Activated CD8-positive, alpha-beta memory T cell treated with anti-CD3 and anti-CD28 coated beads for 4 hours (primary cell): ENCODE results near the gene ADAMTS12.
"Not testable (repeated sequence)": the region's sequence is repeated elsewhere in the genome, so short reads cannot be mapped to it uniquely, and the experiment has no call there.

Experiments
- DNase-seq, 2 donors: peaks; one replicate each; pipeline ENCODE4 v3.0.0-alpha.2; 2020; ENCODE audit warnings: low read depth in 2 of 2

ADAMTS12 gene

GRCh38 chr5:33524476-33524875 is 367.3 kb downstream of the ADAMTS12 start:
- no peak for DNase-seq

DNA sequence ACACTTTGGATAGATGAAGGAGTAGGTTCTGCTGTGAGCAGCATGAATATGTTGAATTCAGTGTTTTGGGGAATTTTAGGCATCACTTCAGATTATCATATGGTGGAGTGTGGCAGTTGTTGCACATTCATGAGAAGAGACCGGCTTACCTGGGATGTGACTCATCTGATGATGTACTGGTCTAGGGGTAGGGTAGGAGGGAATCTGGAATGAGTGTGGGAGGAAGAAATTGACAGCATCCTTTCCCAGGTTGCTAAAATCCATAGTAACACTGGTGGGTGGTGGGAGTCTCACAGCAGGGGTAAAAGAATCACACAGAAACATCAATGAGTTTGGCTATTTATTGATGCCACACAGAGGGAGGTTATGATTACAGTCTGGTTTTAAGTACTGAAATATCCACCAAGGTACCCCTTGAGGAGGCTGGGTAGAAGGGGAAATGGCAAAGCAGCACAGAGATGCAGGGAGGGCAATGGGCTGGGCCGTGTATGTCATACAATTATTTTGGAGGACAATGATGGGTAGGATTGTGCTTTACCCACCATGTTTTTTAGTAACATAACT is 368.5 kb downstream of the ADAMTS12 start:
- no peak for DNase-seq

GRCh38 chr5:33516421-33516820 is 375.4 kb downstream of the ADAMTS12 start:
- DNase-seq: no peak

DNA sequence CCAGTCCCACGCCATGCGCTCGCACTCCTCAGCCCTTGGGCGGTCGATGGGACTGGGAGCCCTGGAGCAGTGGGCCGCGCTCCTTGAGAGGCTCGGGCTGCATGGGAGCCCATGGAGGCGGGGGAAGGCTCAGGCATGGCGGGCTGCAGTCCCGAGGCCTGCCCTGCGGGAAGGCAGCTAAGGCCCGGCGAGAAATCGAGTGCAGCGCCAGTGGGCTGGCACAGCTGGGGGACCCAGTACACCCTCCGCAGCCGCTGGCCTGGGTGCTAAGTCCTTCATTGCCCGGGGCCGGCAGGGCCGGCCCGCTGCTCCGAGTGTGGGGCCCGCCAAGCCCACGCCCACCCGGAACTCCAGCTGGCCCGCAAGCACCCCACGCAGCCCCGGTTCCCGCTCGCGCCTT is 376.4 kb downstream of the ADAMTS12 start:
- DNase-seq: not testable (repeated sequence)

DNA sequence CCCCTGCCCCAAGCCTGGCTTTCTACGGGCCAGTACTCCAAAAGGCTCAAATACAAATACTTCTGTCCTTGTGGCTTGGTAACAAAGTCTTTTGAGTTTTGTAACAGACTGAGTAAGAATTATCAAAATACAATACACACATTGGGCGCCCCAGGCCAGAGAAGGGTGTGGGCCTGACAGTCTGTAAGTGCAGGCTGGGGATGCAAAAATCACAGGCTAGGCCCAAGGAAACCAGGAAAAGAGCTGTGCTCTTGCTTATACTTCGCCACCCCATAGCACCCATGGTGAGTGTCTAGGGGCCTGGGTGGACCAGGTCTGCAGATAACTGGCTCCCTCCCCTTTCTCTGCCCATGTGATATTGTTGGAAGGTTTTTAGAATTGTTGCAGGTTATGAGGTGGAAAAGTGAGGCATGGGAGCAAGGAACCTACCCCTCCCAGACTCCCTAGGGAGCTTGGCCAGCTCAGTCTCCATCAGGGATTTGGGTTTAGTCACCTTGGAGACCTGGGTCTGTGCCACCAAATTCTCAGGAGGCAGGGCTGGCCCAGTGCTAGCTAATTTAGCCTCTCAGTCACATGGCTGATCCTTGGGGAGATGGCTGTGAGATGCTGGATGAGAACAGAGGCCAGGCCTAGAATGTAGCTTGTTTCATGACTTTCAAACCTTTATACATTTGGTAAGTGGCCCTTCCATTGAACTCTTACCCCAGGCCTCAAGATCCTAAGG is 378.2 kb downstream of the ADAMTS12 start:
- no peak for DNase-seq

DNA sequence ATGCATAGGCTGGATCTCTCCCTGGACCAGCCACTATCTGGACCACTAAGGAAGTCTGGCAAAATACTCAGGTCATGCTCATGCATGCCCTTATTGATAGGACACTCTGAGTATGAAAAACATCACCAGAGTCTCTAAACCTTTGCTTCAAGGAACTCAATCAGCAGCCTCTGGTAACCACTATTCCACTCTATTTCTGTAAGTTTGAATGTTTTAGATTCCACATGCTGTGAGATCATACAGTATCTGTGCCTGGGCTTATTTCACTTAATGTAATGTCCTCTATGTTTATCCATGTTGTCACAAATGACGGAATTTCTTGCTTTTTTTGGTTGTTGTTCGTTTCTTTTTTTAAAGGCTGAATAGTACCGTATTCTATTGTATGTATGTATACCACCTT is 382.8 kb downstream of the ADAMTS12 start:
- no peak for DNase-seq

DNA sequence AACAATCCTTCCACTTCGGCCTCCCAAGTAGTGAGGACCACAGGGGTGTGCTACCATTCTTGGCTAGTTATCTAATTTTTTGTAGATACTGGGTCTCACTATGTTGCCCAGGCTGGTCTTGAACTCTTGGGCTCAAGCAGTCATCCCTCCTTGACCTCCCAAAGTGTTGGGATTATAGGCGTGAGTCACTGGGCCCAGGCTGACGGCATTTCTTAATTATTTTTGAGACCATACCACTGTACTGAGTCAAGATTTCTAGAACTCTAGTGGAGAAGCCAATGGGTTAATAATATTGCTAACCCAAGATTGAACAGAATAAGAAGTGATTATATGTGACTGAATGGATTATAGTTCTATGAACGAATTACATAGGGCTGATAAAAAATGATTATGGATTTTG is 384.4 kb downstream of the ADAMTS12 start:
- DNase-seq: no peak

GRCh38 chr5:33504570-33504969 is 387.2 kb downstream of the ADAMTS12 start:
- no peak for DNase-seq

DNA sequence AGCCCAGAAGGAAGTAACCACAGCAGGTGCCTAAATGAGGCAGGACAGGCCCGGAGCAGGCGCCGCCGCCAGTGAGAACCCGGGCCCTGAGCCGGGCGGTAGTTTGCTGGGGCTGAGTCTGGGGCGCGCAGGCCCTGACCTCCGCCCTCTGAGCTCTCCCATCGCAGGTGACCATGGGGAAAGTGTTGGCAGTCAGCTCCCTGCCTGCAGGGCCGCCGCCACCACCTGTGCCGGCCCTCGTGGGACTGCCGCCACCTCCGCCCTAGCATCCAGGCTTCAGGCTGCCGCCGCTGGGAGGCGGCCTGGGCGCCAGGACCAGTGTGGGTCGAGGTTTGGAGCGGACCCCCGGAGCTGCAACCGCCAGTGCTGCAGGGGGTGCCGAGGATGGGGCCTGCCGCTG is 389.9 kb downstream of the ADAMTS12 start:
- DNase-seq: no peak

- DNase-seq: no peak
Measured at GRCh38 chr5:33501260-33501659, 390.5 kb downstream of the ADAMTS12 start.

GRCh38 chr5:33494466-33494865 is 397.3 kb downstream of the ADAMTS12 start:
- no peak for DNase-seq

DNA sequence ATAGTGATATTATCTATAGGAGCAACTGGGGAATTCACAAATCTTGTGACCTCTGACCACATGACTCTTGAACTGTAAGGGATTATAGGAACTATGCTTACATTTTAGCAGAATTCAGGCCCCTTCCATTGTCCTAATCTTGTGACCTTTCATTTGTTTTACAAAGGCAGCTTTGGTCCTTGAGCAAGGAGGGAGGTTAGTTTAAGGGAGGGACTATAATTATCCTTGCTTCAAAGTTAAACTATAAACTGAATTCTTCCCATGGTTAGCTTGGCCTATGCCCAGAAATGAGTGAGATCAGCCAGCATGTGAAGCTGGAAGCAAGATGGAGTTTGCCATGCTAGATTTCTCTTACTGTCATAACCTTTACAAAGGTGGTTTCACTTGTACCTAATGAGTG is 399.8 kb downstream of the ADAMTS12 start:
- no peak for DNase-seq

DNA sequence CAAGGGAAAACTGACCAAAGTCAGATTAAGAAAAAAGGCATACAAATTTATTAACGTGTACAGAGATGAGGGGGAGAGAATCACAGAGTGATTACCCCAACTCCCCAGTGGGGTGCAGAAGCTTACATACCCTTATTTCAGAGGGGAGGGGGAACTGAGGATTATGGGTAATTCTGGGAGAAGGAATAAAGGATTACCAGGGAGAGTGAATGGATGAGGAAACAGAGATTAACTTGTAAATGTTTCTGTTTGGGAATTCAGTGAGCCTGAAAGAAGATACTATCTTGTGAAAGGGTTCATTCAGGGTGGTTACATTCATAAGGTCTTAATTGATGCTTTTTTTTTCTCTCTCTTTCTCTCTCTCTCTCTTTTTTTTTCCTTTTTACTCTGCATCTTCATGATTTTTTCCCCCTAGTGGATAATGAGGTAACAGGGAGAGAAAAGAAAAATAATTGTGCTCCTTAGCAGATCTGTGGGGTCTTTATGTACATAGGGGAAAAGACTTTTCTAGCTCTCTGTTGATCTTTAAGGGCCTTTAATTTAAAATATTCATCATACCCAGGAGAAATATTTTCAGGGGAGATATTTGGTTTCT is 401.6 kb downstream of the ADAMTS12 start:
- no peak for DNase-seq

DNA sequence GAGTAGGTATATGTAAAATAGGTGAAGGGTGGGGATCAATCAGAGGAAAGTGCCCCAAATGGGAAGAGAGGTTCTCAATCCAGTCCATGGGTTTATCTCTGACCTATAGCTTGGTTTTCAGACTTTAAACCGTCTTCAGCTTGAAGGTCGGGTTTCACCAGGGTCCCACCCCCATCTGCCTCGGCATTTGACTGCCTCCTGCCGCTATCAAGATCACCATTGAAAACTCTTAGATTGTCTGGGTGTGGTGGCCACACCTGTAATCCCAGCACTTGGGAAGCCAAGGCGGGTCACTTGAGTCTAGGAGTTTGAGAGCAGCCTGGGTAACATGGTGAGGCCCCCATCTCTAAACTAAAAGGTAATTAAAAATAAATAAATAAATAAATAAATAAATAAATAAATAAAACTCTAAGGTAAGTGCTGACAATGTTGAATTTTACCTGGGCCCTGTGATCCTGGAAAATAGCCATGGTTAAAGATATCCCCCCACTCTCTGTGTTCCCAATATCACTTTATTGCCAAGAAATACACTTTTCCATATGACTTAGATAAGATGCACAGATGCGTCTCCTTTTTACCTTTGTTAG is 402.2 kb downstream of the ADAMTS12 start:
- DNase-seq: no peak

- no peak for DNase-seq
Measured at GRCh38 chr5:33488558-33489355, 403.0 kb downstream of the ADAMTS12 start.

GRCh38 chr5:33487236-33487635 is 404.6 kb downstream of the ADAMTS12 start:
- no peak for DNase-seq

- no peak for DNase-seq
Measured at GRCh38 chr5:33482335-33482734, 409.5 kb downstream of the ADAMTS12 start.

DNA sequence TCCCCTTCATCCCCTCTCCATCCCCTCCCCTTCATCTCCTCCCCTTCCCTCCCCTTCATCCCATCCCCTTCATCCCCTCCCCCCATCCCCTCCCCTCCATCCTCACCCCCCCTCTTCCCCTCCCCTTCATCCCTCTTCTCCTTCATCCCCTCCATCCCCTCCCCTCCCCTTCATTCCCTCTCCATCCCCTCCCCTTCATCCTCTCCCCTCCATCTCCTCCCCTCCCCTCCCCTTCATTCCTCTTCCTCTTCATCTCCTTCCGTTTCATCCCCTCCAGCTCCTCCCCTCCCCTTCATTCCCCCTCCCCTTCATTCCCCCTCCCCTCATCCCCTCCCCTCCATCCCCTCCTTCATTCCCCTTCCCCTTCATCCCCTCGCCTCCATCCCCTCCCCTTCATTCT is 410.9 kb downstream of the ADAMTS12 start:
- DNase-seq: no peak

GRCh38 chr5:33479311-33479710 is 412.5 kb downstream of the ADAMTS12 start:
- no peak for DNase-seq

DNA sequence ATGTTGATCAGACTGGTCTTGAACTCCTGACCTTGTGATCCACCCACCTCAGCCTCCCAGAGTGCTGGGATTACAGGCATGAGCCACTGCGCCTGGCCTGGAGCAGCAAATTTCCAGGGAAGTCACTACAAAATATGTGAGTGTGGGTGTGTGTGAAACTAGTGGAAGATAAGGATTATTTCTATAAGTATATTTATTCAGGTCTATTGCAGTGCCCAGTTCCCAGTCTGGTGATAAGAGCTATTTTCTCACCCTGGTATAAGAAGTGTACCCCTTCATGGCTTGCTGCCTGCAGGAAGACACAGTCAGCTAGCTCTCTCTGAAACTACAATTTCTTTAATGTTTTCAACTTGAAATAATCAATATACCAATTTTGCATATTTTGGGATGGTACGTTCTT is 414.0 kb downstream of the ADAMTS12 start:
- DNase-seq: no peak

DNA sequence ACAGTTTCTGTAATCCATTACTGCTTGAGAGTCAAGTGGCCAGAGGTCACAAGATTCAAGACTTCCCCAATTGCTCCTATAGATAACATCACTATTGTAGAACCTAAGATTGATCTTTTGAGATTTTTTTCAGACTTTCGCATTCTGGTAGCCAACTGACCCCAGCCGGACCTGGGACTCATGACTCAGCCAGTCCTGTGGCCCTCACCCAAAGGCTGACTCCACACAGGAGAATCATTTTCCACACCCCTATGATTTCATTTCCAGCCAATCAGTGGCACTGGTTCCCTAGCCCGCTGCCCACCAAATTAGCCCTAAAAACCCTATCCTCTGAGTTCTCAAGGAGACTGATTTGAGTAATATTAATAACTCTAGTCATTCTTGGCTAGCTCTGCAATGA is 414.8 kb downstream of the ADAMTS12 start:
- DNase-seq: no peak

- no peak for DNase-seq
Measured at GRCh38 chr5:33475706-33476105, 416.1 kb downstream of the ADAMTS12 start.
